ENCODE measurements around the gene ERAS.

DNA sequence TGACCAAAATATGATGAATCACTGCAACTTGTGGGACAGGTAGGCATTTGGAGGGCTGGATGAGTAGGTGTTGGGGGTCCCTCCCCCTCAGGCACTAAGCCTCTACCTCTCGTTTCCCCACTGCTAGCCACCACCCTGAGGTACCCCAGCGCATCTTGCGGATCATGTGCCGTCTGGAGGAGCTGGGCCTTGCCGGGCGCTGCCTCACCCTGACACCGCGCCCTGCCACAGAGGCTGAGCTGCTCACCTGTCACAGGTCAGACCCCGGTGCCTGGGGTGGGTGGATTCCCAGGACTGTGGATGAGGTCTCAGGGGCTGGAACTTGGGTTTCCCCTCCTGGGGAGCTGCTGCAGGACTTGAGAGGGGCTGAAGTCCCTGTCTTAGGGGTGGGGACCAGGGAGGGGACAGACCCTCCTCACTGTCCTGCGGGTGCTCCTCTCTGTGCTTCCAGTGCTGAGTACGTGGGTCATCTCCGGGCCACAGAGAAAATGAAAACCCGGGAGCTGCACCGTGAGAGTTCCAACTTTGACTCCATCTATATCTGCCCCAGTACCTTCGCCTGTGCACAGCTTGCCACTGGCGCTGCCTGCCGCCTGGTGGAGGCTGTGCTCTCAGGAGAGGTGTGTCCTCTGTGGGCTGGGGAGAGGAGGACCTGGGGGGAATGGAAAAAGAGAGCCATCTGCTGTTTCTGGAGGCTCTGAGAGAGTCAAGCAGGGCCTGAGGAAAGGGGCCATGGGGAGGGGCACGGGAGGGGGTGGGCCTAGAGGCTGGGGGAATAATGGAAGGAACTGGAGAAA, 10.1 kb upstream of the ERAS start:
- no peak for TF ChIP-seq POLR2AphosphoS5 (IDR thresholded peaks at IDR 0.05; ENCODE audit: borderline replicate concordance, low read depth, low read length)
- no peak for TF ChIP-seq EZH2 (IDR thresholded peaks at IDR 0.05)
- TF ChIP-seq FOXP2 (optimal IDR thresholded peaks at IDR 0.05; ENCODE audit: control extremely low read depth, extremely low read length, insufficient read depth), result no peak

Measured in SK-N-MC (cell line).